Measurements from ENCODE around the gene OXSM.

The OXSM gene

DNA sequence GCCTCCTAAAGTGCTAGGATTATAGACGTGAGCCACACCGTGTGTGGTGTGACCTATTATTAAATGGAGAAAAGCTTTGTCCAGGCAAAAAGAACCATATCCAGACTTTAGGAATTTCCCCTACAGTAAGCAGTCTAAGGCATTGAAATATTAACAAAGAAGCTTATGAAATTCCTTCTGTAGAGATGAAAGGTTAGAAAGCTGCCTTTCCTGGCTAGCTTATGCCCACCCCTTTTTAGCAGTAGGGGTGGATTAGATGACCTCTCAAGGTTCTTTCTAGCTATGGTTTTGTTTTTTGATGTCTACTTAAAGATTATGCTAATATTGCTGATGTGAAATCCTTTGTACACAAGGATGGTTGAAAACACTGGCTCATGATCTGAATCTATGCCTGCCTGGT is 13.9 kb downstream of the OXSM start:
- Histone ChIP-seq H3K4me3 (IDR thresholded peaks at IDR 0.05; ENCODE audit: insufficient read depth, low read depth, low read length) (no peak overlapping the region), H3K9ac (no peak overlapping the region), H3K27me3 (ENCODE audit: insufficient read depth, low read depth) (no peaks in the 10 kb centered on the region), H2AFZ (ENCODE audit: low read depth) (no peak overlapping the region), H3K36me3 (ENCODE audit: insufficient read depth) (no peaks in the 10 kb centered on the region), H3K4me1 (ENCODE audit: low read depth, poor library complexity, severe bottlenecking) (no peaks in the 10 kb centered on the region), H3K79me2 (ENCODE audit: insufficient read depth, low read depth) (no peaks in the 10 kb centered on the region), H4K20me1 (ENCODE audit: insufficient read depth) (no peaks in the 10 kb centered on the region), H3K4me2 (no peak overlapping the region), H3K27ac (no peak overlapping the region)
- TF ChIP-seq, protein P1, sequence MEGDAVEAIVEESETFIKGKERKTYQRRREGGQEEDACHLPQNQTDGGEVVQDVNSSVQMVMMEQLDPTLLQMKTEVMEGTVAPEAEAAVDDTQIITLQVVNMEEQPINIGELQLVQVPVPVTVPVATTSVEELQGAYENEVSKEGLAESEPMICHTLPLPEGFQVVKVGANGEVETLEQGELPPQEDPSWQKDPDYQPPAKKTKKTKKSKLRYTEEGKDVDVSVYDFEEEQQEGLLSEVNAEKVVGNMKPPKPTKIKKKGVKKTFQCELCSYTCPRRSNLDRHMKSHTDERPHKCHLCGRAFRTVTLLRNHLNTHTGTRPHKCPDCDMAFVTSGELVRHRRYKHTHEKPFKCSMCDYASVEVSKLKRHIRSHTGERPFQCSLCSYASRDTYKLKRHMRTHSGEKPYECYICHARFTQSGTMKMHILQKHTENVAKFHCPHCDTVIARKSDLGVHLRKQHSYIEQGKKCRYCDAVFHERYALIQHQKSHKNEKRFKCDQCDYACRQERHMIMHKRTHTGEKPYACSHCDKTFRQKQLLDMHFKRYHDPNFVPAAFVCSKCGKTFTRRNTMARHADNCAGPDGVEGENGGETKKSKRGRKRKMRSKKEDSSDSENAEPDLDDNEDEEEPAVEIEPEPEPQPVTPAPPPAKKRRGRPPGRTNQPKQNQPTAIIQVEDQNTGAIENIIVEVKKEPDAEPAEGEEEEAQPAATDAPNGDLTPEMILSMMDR (conservative IDR thresholded peaks at IDR 0.05; ENCODE audit: low read depth, low read length): no peak

GRCh38 chr3:25804676-25805075 is 14.8 kb downstream of the OXSM start:
- H3K9ac ChIP-seq: no peak overlapping the region
- H3K36me3 ChIP-seq (ENCODE audit: insufficient read depth): no peaks in the 10 kb centered on the region
- H4K20me1 ChIP-seq (ENCODE audit: insufficient read depth): no peaks in the 10 kb centered on the region
- H3K4me1 ChIP-seq (ENCODE audit: low read depth, poor library complexity, severe bottlenecking): no peaks in the 10 kb centered on the region
- H3K27ac ChIP-seq: no peak overlapping the region
- TF ChIP-seq, protein P1 (conservative IDR thresholded peaks at IDR 0.05; ENCODE audit: low read depth, low read length): no peak
- no peak overlapping the region for H3K4me2 ChIP-seq
- no peaks in the 10 kb centered on the region for H3K79me2 ChIP-seq (ENCODE audit: insufficient read depth, low read depth)
- no peaks in the 10 kb centered on the region for H3K27me3 ChIP-seq (ENCODE audit: insufficient read depth, low read depth)
- no peak overlapping the region for H2AFZ ChIP-seq (ENCODE audit: low read depth)
- no peak overlapping the region for H3K4me3 ChIP-seq (IDR thresholded peaks at IDR 0.05; ENCODE audit: insufficient read depth, low read depth, low read length)

GRCh38 chr3:25812644-25813043 is 22.8 kb downstream of the OXSM start:
- Histone ChIP-seq H3K36me3 (ENCODE audit: insufficient read depth) (no peaks in the 10 kb centered on the region), H3K4me3 (IDR thresholded peaks at IDR 0.05; ENCODE audit: insufficient read depth, low read depth, low read length) (no peak overlapping the region), H3K9ac (no peak overlapping the region), H2AFZ (ENCODE audit: low read depth) (no peak overlapping the region), H3K4me1 (ENCODE audit: low read depth, poor library complexity, severe bottlenecking) (peaks cover 6% of the 10 kb centered on the region), H3K4me2 (no peak overlapping the region), H3K27me3 (ENCODE audit: insufficient read depth, low read depth) (no peaks in the 10 kb centered on the region), H3K27ac (no peak overlapping the region), H4K20me1 (ENCODE audit: insufficient read depth) (no peaks in the 10 kb centered on the region), H3K79me2 (ENCODE audit: insufficient read depth, low read depth) (no peaks in the 10 kb centered on the region)
- TF ChIP-seq, protein P1 (conservative IDR thresholded peaks at IDR 0.05; ENCODE audit: low read depth, low read length): no peak

DNA sequence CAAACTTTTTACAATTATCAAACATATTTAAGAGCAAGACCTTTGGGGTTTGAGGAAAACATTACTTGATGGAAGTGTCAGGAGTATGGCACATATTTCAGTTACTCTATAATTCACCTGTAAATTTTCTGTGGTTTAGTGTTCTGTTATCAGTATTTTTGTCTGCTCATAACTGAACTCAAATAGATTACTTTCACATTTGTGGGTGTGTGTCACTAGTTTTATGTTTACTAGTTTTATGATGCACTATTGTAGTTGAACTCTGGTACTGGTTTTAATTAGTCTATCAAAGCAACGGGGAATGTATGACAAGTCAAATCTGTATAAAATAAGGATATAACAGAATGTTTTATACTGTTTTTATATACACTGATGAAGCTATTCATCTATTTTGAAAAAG is 27.2 kb downstream of the OXSM start:
- no peak overlapping the region for H3K9ac ChIP-seq
- H3K36me3 ChIP-seq (ENCODE audit: insufficient read depth): no peaks in the 10 kb centered on the region

More for the DNA sequence above, 27.2 kb downstream of the OXSM start:
- peaks cover 6% of the 10 kb centered on the region for H3K4me1 ChIP-seq (ENCODE audit: low read depth, poor library complexity, severe bottlenecking)
- TF ChIP-seq, protein P1 (conservative IDR thresholded peaks at IDR 0.05; ENCODE audit: low read depth, low read length): no peak
- no peaks in the 10 kb centered on the region for H3K27me3 ChIP-seq (ENCODE audit: insufficient read depth, low read depth)
- H3K79me2 ChIP-seq (ENCODE audit: insufficient read depth, low read depth): no peaks in the 10 kb centered on the region
- H3K4me3 ChIP-seq (IDR thresholded peaks at IDR 0.05; ENCODE audit: insufficient read depth, low read depth, low read length): no peak overlapping the region
- no peaks in the 10 kb centered on the region for H4K20me1 ChIP-seq (ENCODE audit: insufficient read depth)
- no peak overlapping the region for H3K27ac ChIP-seq
- H3K4me2 ChIP-seq: no peak overlapping the region
- H2AFZ ChIP-seq (ENCODE audit: low read depth): no peak overlapping the region

Measured in KMS-11 (cell line).